Measurements from ENCODE around the gene TJP3.
"Not testable (repeated sequence)": the region's sequence is repeated elsewhere in the genome, so short reads cannot be mapped to it uniquely, and the experiment has no call there.

The TJP3 gene

GRCh38 chr19:3708207-3708931, at the start of gene TJP3:
Gene TJP3, plus strand, starts transcription at chr19:3708384. Its CDS starts 20,049 bp downstream, at chr19:3728433.
- peak; percentile 83 for DNase-seq (ENCODE audit: low spot score)

GRCh38 chr19:3658870-3659745, 49.1 kb upstream of the TJP3 start:
- DNase-seq (ENCODE audit: low spot score): no peak

GRCh38 chr19:3659746-3660112, 48.5 kb upstream of the TJP3 start:
- no peak for DNase-seq (ENCODE audit: low spot score)

- no peak for DNase-seq (ENCODE audit: low spot score)
Observed at GRCh38 chr19:3660493-3661219, 47.5 kb upstream of the TJP3 start.

- no peak for DNase-seq (ENCODE audit: low spot score)
Observed at GRCh38 chr19:3661284-3662238, 46.6 kb upstream of the TJP3 start.

- DNase-seq (ENCODE audit: low spot score): no peak
Observed at GRCh38 chr19:3663838-3664237, 44.3 kb upstream of the TJP3 start.

GRCh38 chr19:3664879-3665642, 43.1 kb upstream of the TJP3 start:
- DNase-seq (ENCODE audit: low spot score): no peak

GRCh38 chr19:3665681-3666544, 42.3 kb upstream of the TJP3 start:
- peak; percentile 96 for DNase-seq (ENCODE audit: low spot score)

- DNase-seq (ENCODE audit: low spot score): not testable (repeated sequence)
Observed at GRCh38 chr19:3666545-3666856, 41.7 kb upstream of the TJP3 start.

- DNase-seq (ENCODE audit: low spot score): no peak
Observed at GRCh38 chr19:3667037-3667638, 41.0 kb upstream of the TJP3 start.

- no peak for DNase-seq (ENCODE audit: low spot score)
Observed at GRCh38 chr19:3667766-3668165, 40.4 kb upstream of the TJP3 start.

GRCh38 chr19:3668331-3669081, 39.7 kb upstream of the TJP3 start:
- no peak for DNase-seq (ENCODE audit: low spot score)

GRCh38 chr19:3669082-3669946, 38.9 kb upstream of the TJP3 start:
- no peak for DNase-seq (ENCODE audit: low spot score)

- DNase-seq (ENCODE audit: low spot score): no peak
Observed at GRCh38 chr19:3669947-3670795, 38.0 kb upstream of the TJP3 start.

GRCh38 chr19:3670796-3671679, 37.1 kb upstream of the TJP3 start:
- no peak for DNase-seq (ENCODE audit: low spot score)
